C4-2B (cell line): Measurements from ENCODE around the gene KCTD5.
"Not testable (repeated sequence)": the region's sequence is repeated elsewhere in the genome, so short reads cannot be mapped to it uniquely, and the experiment has no call there.

Experiments
- CTCF ChIP-seq: fragments of 450-650 bp; conservative IDR thresholded peaks from 2 replicates; pipeline ENCODE4 v1.5.1; 2017; ENCODE audit warnings: mild to moderate bottlenecking
- ZFX ChIP-seq: fragments of 450-650 bp; IDR thresholded peaks from 2 replicates; pipeline ENCODE4 v1.6.1; 2017

DNA sequence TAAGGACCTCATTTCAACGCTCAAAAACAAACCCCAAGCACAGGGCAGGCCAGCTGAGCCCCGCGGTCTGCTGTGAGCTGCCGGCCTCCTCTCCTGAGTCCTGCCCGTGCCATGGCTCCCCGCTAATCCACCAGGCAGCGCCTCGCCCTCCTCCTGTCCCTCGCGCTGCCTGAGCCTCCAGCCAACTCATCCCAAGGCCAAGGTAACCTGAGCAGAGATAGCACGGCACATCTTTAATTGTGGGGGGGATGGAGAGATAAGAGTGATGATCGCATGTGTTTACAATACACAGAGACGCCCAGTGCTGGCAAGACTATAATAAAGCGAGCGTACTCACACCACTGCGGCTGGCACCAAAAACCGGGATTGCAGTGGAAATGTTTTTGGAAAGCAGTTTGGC is 39.8 kb upstream of the KCTD5 start:
- TF ChIP-seq ZFX, CTCF: not testable (repeated sequence)
